Gastroesophageal sphincter (tissue), 4 donors: ENCODE results near the gene STAG3. TPM values are rescaled to one million over a fixed set of nuclear protein-coding genes. Genes with fewer than 3 reads are reported as not detected.

Experiments
- ATAC-seq: fragments of 150-250 bp; one replicate; pipeline ENCODE4 v1.9.1; 2016; ENCODE audit warnings: mild to moderate bottlenecking, moderate library complexity
- H3K27ac ChIP-seq, 4 donors: fragments of 200-600 bp; sonication (generic) in 3 of 4; 1 replicate in 3 of 4; 2 replicates in 1 of 4; pipeline ENCODE4 v1.5.1; 2016 to 2019
- H3K27me3 ChIP-seq: fragments of 200-600 bp; sonication (generic); one replicate; pipeline ENCODE4 v1.5.1; 2019
- H3K36me3 ChIP-seq, 2 donors: fragments of 200-600 bp; sonication (generic); one replicate each; pipeline ENCODE4 v1.5.1; 2019; ENCODE audit warnings: control low read depth in 1 of 2
- H3K4me1 ChIP-seq, 3 donors: fragments of 200-600 bp; sonication (generic); 1 replicate in 2 of 3; 2 replicates in 1 of 3; pipeline ENCODE4 v1.5.1; 2016 to 2019; ENCODE audit warnings: control low read depth in 2 of 3
- H3K4me3 ChIP-seq, 2 donors: fragments of 200-600 bp; sonication (generic); one replicate each; pipeline ENCODE4 v1.5.1; 2019; ENCODE audit warnings: mild to moderate bottlenecking in 1 of 2, moderate library complexity in 1 of 2
- H3K9me3 ChIP-seq, 3 donors: fragments of 200-600 bp; sonication (generic); one replicate each; pipeline ENCODE4 v1.5.1; 2017 to 2019; ENCODE audit warnings: control low read depth in 2 of 3
- CTCF ChIP-seq, 4 experiments: fragments of 200-600 bp in 2 of 4; fragments of 450-650 bp in 2 of 4; sonication (generic) in 1 of 4; IDR thresholded peaks; one replicate each; pipeline ENCODE4 v1.5.1; 2017 to 2019; ENCODE audit warnings: antibody characterized with exemption in 4 of 4, mild to moderate bottlenecking in 2 of 4, moderate library complexity in 2 of 4
- EP300 ChIP-seq: sonication (generic); formaldehyde crosslinking; IDR thresholded peaks from one replicate; pipeline ENCODE4 v1.6.1; 2017; ENCODE audit warnings: antibody characterized with exemption, mild to moderate bottlenecking
- POLR2A ChIP-seq, 2 donors: fragments of 450-650 bp; IDR thresholded peaks; one replicate each; pipeline ENCODE4 v1.6.1; 2017; ENCODE audit warnings: antibody characterized with exemption in 2 of 2, mild to moderate bottlenecking in 2 of 2, moderate library complexity in 1 of 2
- POLR2AphosphoS5 ChIP-seq: sonication (generic); formaldehyde crosslinking; IDR thresholded peaks from one replicate; pipeline ENCODE4 v1.6.1; 2017; ENCODE audit warnings: antibody characterized with exemption
- WGBS, 2 donors: methylation state at CpG; one replicate each; pipeline ENCODE4 v1.1.5; 2018; ENCODE audit warnings: low coverage in 1 of 2; 5-methylcytosine and 5-hydroxymethylcytosine counted together
- total RNA-seq, 4 donors: library from RNA; depleted of rRNA; stranded (reverse); fragments of >200 nt; gene quantifications; one replicate each; pipeline ENCODE4 v1.1.0, GENCODE V29; 2016

The STAG3 gene
- total RNA-seq, 4 donors from 2014 or later, result 0.47 TPM; not detected in 3

- TF ChIP-seq POLR2A (IDR thresholded peaks at IDR 0.05), result no peak
- no peak for TF ChIP-seq EP300
- Histone ChIP-seq H3K9me3 (no peaks in the 10 kb centered on the region), H3K4me3 (no peak overlapping the region), H3K36me3 (no peaks in the 10 kb centered on the region), H3K27me3 (peaks cover 6% of the 10 kb centered on the region), H3K4me1 (no peaks in the 10 kb centered on the region), H3K27ac (no peak overlapping the region)
- ATAC-seq, result no peak
- 67 to 74% methylated on average over 2 to 8 of the region's 11 CpGs for WGBS, 2 donors
Measured at GRCh38 chr7:100200693-100201092, 23.0 kb downstream of the STAG3 start.

- 79% methylated on average over 8 of the region's 9 CpGs; no CpG with 5 or more reads in 1 of the 2 donors for WGBS, 2 donors
Measured at GRCh38 chr7:100204454-100204853, 26.7 kb downstream of the STAG3 start.

GRCh38 chr7:100208911-100209408 lies 31.2 kb downstream of the STAG3 start:
- WGBS, 2 donors, result 37 to 61% methylated on average over 6 of the region's 6 CpGs
- Histone ChIP-seq H3K9me3 (no peaks in the 10 kb centered on the region), H3K4me1 (no peaks in the 10 kb centered on the region), H3K27ac (no peak overlapping the region), H3K36me3 (no peaks in the 10 kb centered on the region), H3K27me3 (no peaks in the 10 kb centered on the region), H3K4me3 (no peak overlapping the region)
- no peak for TF ChIP-seq POLR2AphosphoS5
- TF ChIP-seq CTCF (IDR thresholded peaks at IDR 0.05), result no peak
- no peak for TF ChIP-seq EP300
- TF ChIP-seq POLR2A (IDR thresholded peaks at IDR 0.05), result no peak
- no peak for ATAC-seq

More at GRCh38 chr7:100204454-100204853, 26.7 kb downstream of the STAG3 start:
- Histone ChIP-seq H3K4me1 (no peaks in the 10 kb centered on the region), H3K36me3 (no peaks in the 10 kb centered on the region), H3K9me3 (no peaks in the 10 kb centered on the region), H3K4me3 (no peak overlapping the region), H3K27me3 (no peaks in the 10 kb centered on the region), H3K27ac (no peak overlapping the region)
- no peak for TF ChIP-seq CTCF (IDR thresholded peaks at IDR 0.05)
- no peak for TF ChIP-seq POLR2AphosphoS5
- TF ChIP-seq POLR2A (IDR thresholded peaks at IDR 0.05), result no peak
- no peak for TF ChIP-seq EP300
- ATAC-seq, result no peak

- no peaks in the 10 kb centered on the region for H3K27me3 ChIP-seq
- H3K4me3 ChIP-seq, result no peak overlapping the region
- TF ChIP-seq EP300, result no peak
- no peak for TF ChIP-seq POLR2A (IDR thresholded peaks at IDR 0.05)
- ATAC-seq, result no peak
- H3K27ac ChIP-seq, result no peak overlapping the region
- no peaks in the 10 kb centered on the region for H3K36me3 ChIP-seq
- H3K4me1 ChIP-seq, result no peaks in the 10 kb centered on the region
- 42 to 65% methylated on average over 6 of the region's 6 CpGs for WGBS, 2 donors
- no peaks in the 10 kb centered on the region for H3K9me3 ChIP-seq
Measured at GRCh38 chr7:100209493-100209892, 31.8 kb downstream of the STAG3 start.

GRCh38 chr7:100210805-100211204 lies 33.1 kb downstream of the STAG3 start:
- Histone ChIP-seq H3K4me3 (no peak overlapping the region), H3K27me3 (no peaks in the 10 kb centered on the region), H3K9me3 (no peaks in the 10 kb centered on the region), H3K4me1 (peaks cover 0 to 8% (median 2%) of the 10 kb centered on the region in 3 donors), H3K27ac (no peak overlapping the region), H3K36me3 (no peaks in the 10 kb centered on the region)
- no peak for ATAC-seq
- TF ChIP-seq POLR2AphosphoS5, result no peak
- no peak for TF ChIP-seq POLR2A (IDR thresholded peaks at IDR 0.05)
- TF ChIP-seq EP300, result no peak
- no peak for TF ChIP-seq CTCF (IDR thresholded peaks at IDR 0.05)
- 60 to 66% methylated on average over 2 to 4 of the region's 5 CpGs for WGBS, 2 donors

- ATAC-seq, result no peak
- WGBS, 2 donors, result 82 to 91% methylated on average over 5 to 6 of the region's 7 CpGs
- Histone ChIP-seq H3K9me3 (no peaks in the 10 kb centered on the region), H3K4me1 (peaks cover 0 to 13% (median 2%) of the 10 kb centered on the region in 3 donors), H3K4me3 (no peak overlapping the region), H3K27ac (no peak overlapping the region), H3K36me3 (no peaks in the 10 kb centered on the region), H3K27me3 (no peaks in the 10 kb centered on the region)
- TF ChIP-seq EP300 (no peak), POLR2A (IDR thresholded peaks at IDR 0.05) (no peak), CTCF (IDR thresholded peaks at IDR 0.05) (no peak), POLR2AphosphoS5 (no peak)
Measured at GRCh38 chr7:100211342-100211780, 33.6 kb downstream of the STAG3 start.
